ENCODE measurements around the gene AURKB. TPM values are rescaled to one million over a fixed set of nuclear protein-coding genes. Genes with fewer than 3 reads are reported as not detected.

Gene AURKB
- total and polyA plus RNA-seq, 10 donors = 2.4 to 30.9 (median 10.5) TPM

DNA sequence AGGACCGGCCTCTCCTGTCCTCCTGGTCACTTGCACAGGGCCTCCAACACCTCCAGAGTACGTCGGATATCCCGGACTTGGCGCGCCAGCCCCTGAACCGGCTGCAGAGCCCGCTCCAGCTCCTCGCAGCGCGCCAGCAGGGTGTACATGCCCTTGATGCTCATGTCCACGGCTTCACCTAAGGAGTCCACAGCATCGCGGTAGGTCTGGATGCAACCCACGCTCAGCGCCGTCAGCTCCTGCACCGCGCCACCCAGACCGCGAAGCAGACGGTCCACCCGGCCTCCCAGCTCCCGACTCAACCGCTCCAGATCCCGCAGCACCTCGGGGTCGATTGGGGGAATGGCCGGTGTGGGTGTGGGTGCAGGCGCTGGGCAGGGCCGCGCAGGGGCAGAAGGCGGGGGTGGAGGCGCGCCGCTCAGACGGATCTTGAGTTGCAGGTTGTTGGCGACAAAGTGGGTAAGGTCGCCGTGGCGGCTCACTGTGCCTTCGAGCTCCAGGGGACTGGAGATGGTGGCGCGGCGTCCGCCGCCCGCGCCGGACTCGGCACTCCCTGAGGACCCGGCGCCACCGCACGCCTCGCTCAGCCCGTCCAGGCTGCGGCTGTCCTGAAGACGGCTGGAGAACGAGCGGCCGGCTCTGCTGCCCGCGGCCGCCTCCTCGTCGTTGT, 21.2 kb downstream of the AURKB start:
- 5 to 26% (median 6%) methylated on average over 9 to 67 of the region's 67 CpGs for WGBS, 5 donors
- H3K4me1 ChIP-seq = peaks cover 23 to 81% (median 61%) of the 10 kb centered on the region in 6 donors
- no peaks in the 10 kb centered on the region for H3K27me3 ChIP-seq (replicated peaks in 1 of 7)
- no peaks in the 10 kb centered on the region for H3K36me3 ChIP-seq
- intact Hi-C loops (cut with DNase I; ENCODE audit: low total_unique reads) = no loop called here
- no peak for TF ChIP-seq POLR2AphosphoS5 (IDR thresholded peaks at IDR 0.05)
- H3K9me3 ChIP-seq = no peaks in the 10 kb centered on the region
- peak overlapping the region; percentile 71 to 96 (median 80) for H3K4me3 ChIP-seq
- DNase-seq = peak; percentile 91
- peak overlapping the region; percentile 89 to 97 (median 96) for H3K27ac ChIP-seq

DNA sequence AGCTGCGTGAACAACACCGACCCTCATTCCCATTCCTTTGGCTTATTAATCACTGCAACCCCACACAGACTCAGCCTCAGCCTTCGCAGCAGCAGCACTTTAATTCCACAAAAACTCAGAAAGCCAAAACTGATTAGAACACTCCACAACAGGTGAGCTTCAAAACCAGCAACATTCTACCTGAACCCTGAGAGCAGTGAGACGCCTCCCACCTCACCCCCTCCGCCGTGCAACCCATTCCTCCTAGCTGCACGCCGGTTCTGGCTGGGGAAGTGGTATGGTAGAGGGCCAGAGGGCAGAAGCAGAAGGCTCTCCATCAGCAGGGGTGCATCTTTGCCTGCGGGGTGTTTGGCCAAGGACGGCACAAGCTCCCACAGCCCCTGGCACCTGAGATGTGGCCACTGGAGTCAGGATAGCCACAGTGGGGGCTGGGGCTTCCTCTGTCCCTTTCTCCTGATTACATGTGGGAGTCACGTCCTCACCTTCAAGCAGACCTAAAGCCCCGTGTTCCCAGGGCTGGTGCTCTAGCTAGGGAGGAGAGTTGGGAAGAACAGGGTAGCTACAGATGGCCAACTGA, 22.0 kb downstream of the AURKB start:
- intact Hi-C loops (cut with DNase I; ENCODE audit: low total_unique reads) = no loop called here
- Histone ChIP-seq H3K27me3 (replicated peaks in 1 of 7) (no peaks in the 10 kb centered on the region), H3K36me3 (no peaks in the 10 kb centered on the region), H3K4me1 (peaks cover 23 to 81% (median 61%) of the 10 kb centered on the region in 6 donors), H3K4me3 (peak overlapping the region; percentile 71 to 96 (median 80)), H3K27ac (peak overlapping the region; percentile 95 to 97 (median 96)), H3K9me3 (no peaks in the 10 kb centered on the region)
- peak; percentile 82 for DNase-seq
- TF ChIP-seq POLR2A (IDR thresholded peaks at IDR 0.05) = no peak
- TF ChIP-seq, protein P1, sequence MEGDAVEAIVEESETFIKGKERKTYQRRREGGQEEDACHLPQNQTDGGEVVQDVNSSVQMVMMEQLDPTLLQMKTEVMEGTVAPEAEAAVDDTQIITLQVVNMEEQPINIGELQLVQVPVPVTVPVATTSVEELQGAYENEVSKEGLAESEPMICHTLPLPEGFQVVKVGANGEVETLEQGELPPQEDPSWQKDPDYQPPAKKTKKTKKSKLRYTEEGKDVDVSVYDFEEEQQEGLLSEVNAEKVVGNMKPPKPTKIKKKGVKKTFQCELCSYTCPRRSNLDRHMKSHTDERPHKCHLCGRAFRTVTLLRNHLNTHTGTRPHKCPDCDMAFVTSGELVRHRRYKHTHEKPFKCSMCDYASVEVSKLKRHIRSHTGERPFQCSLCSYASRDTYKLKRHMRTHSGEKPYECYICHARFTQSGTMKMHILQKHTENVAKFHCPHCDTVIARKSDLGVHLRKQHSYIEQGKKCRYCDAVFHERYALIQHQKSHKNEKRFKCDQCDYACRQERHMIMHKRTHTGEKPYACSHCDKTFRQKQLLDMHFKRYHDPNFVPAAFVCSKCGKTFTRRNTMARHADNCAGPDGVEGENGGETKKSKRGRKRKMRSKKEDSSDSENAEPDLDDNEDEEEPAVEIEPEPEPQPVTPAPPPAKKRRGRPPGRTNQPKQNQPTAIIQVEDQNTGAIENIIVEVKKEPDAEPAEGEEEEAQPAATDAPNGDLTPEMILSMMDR (IDR thresholded peaks at IDR 0.05 in 8 of 11, conservative IDR thresholded peaks at IDR 0.05 in 3 of 11) = no peak
- TF ChIP-seq POLR2AphosphoS5 (IDR thresholded peaks at IDR 0.05) = no peak
- 37 to 45% (median 44%) methylated on average over 11 to 12 of the region's 12 CpGs for WGBS, 5 donors

DNA sequence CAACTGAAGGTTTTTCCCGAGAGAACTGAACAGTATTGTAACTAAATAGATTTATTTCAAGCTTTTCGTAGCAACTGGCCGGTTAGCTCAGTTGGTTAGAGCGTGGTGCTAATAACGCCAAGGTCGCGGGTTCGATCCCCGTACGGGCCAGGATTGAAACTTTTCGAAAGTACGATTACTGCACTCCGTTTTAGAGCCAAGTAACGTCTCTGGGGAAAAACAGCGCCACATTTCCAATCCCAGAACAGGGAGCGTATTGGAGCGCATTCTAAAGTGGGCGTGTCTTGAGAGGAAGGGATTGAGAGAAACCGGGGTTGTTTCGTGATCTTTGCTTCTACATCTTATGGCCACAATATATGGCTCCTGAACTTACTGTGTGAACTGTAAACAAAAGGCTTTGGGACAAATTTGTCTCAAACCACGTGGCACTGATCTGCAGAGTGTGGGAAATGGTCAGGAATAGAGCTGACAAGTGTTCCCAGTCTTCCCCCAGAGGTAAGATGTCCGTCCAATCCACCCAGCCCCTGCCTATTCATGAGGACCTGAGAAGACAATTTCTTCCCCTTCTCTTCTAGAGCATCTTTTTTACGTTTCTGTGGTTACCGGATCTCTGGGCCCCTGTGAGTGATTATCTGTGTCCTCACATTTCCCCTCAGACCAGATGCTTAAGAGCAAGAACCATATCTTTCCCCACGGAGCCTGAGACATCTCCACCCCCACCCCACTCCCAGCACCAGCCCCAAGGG, 22.7 kb downstream of the AURKB start:
- Histone ChIP-seq H3K27me3 (replicated peaks in 1 of 7) (no peaks in the 10 kb centered on the region), H3K27ac (peak overlapping the region; percentile 95 to 97 (median 96)), H3K4me3 (peak overlapping the region; percentile 71 to 87 (median 78)), H3K9me3 (no peaks in the 10 kb centered on the region), H3K4me1 (peaks cover 23 to 79% (median 59%) of the 10 kb centered on the region in 6 donors), H3K36me3 (no peaks in the 10 kb centered on the region)
- TF ChIP-seq, protein P1 (IDR thresholded peaks at IDR 0.05 in 8 of 11, conservative IDR thresholded peaks at IDR 0.05 in 3 of 11) = peak in 1 of 11 experiments; percentile 18
- TF ChIP-seq POLR2AphosphoS5 (IDR thresholded peaks at IDR 0.05) (peak in 1 of 3 donors; percentile 69), POLR2A (IDR thresholded peaks at IDR 0.05) (peak in 1 of 3 donors; percentile 16)
- WGBS, 5 donors = 0 to 1% (median 1%) methylated on average over 25 of the region's 25 CpGs
- intact Hi-C loops (cut with DNase I; ENCODE audit: low total_unique reads) = no loop called here
- peak; percentile 88 for DNase-seq

DNA sequence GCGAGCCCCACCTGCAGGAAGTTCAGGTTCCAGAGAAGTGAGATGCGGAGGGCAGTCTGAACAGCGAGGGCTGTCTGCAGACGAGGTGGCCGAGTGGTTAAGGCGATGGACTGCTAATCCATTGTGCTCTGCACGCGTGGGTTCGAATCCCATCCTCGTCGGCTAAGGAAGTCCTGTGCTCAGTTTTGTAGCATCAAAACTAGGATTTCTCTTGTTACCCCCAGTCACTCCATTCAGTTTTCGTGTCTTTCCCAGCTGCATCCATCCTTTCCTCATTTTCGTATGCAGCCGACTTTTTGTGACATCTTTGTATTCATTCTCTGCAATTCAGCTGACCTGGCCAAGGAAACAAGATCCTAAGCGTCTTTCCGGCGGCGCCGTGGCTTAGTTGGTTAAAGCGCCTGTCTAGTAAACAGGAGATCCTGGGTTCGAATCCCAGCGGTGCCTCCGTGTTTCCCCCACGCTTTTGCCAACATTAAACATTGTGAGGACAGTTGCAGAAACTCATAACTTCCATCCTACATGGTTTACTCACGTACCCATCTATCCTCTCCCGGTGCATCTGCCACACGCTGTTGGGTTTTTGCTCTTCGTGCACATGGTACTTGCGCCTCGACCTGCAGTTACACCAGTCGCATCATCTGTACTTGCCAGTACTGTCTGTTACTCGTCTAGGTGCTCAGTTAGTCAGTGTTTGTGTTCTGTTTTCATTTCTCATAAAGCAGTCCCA, 23.4 kb downstream of the AURKB start:
- Histone ChIP-seq H3K27ac (peak overlapping the region; percentile 95 to 97 (median 96)), H3K27me3 (replicated peaks in 1 of 7) (no peaks in the 10 kb centered on the region), H3K4me1 (peaks cover 23 to 74% (median 54%) of the 10 kb centered on the region in 6 donors), H3K36me3 (no peaks in the 10 kb centered on the region), H3K4me3 (peak overlapping the region; percentile 50 to 87 (median 78)), H3K9me3 (no peaks in the 10 kb centered on the region)
- intact Hi-C loops (cut with DNase I; ENCODE audit: low total_unique reads) = no loop called here
- peak; percentile 95 for DNase-seq
- 0 to 1% (median 0%) methylated on average over 30 to 32 of the region's 32 CpGs for WGBS, 5 donors
- TF ChIP-seq, protein P1 (IDR thresholded peaks at IDR 0.05 in 8 of 11, conservative IDR thresholded peaks at IDR 0.05 in 3 of 11) = peak in 9 of 11 experiments; percentile 12 to 58 (median 28)
- TF ChIP-seq POLR2AphosphoS5 (IDR thresholded peaks at IDR 0.05) (peak in 1 of 3 donors; percentile 58), POLR2A (IDR thresholded peaks at IDR 0.05) (peak in 1 of 3 donors; percentile 6)

All from spleen (tissue), 11 donors.